Left ventricle myocardium inferior (tissue), 1 donor: ENCODE measurements around the gene PGAM5. TPM values are rescaled to one million over a fixed set of nuclear protein-coding genes. Genes with fewer than 3 reads are reported as not detected.

Experiments used
- DNase-seq: peaks from one replicate; pipeline ENCODE4 v3.0.0-alpha.2; 2020
- H3K27ac ChIP-seq: fragments of 200-600 bp; replicated peaks from 2 replicates; pipeline ENCODE4 v1.8.0; 2021
- H3K27me3 ChIP-seq: fragments of 200-600 bp; 2 replicates; pipeline ENCODE4 v1.8.0; 2021; ENCODE audit warnings: low read depth
- H3K36me3 ChIP-seq: fragments of 200-600 bp; 2 replicates; pipeline ENCODE4 v1.8.0; 2021
- H3K4me1 ChIP-seq: fragments of 200-600 bp; 2 replicates; pipeline ENCODE4 v1.8.0; 2021
- H3K4me3 ChIP-seq: fragments of 200-600 bp; 2 replicates; pipeline ENCODE4 v1.8.0; 2021; ENCODE audit warnings: mild to moderate bottlenecking, moderate library complexity
- H3K9me3 ChIP-seq: fragments of 200-600 bp; replicated peaks from 2 replicates; pipeline ENCODE4 v1.8.0; 2021
- CTCF ChIP-seq: fragments of 200-600 bp; IDR thresholded peaks from 2 replicates; pipeline ENCODE4 v1.8.0; 2021; ENCODE audit warnings: antibody characterized with exemption, mild to moderate bottlenecking, borderline replicate concordance
- intact Hi-C: fragments of 100-400 bp; cut with micrococcal nuclease; formaldehyde crosslinking; loops from one replicate; pipeline ENCODE4 v1.11.0; 2022
- total RNA-seq: library from RNA; stranded (reverse); fragmentation: NEBNext Ultra II Directional; extraction: Animal tissue kit (Norgen Biotek cat#: 25700); gene quantifications from one replicate; pipeline ENCODE4 v1.2.1, GENCODE V29; 2021
- donor health status: DM: no; HTN: yes; CAD: no; lungs with severe emphysema.

PGAM5 gene
- total RNA-seq, 1 donor from 2014 or later = 27.3 TPM

DNA sequence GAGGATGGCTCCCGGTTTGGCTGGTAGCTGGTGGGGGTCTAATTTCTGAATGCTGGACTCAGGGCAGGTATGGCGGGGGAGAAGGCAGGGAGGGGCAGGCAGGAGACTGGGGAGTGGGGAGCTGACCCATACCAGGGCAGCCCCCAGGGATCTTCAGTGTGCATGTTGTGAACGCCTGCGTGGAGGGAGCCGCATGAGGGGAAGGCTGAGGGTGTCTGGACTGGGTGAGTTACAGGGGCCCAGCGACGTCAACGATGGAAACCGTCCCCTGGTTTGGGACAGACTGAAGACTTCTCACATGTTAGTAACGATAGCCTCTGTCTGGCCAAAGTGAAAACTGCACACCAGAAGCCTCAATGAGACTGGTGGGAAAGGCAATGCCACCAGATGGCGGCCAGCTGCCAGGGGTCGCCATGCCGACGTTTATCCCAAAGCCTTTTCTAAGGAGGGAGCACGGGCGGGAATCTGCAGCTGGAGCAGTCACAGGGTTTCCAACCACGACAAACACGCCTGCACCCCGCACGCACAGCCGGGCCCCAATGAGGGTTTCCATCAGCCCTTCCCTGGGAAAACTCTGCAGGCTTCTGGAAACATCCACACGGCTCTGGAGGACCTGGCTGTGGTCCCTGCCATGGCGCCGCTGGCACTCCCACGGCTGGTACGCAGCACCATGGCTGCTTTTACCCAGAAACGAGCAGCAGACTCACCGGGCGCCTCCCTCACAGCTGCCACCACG is 14.0 kb downstream of the PGAM5 start:
- no peak overlapping the region for H3K4me3 ChIP-seq
- no peak for TF ChIP-seq CTCF
- H3K9me3 ChIP-seq = no peaks in the 10 kb centered on the region
- H3K36me3 ChIP-seq = peaks cover 84% of the 10 kb centered on the region
- no peak overlapping the region for H3K27ac ChIP-seq
- intact Hi-C loops = no loop called here
- H3K4me1 ChIP-seq = peaks cover 12% of the 10 kb centered on the region
- no peaks in the 10 kb centered on the region for H3K27me3 ChIP-seq
- no peak for DNase-seq

DNA sequence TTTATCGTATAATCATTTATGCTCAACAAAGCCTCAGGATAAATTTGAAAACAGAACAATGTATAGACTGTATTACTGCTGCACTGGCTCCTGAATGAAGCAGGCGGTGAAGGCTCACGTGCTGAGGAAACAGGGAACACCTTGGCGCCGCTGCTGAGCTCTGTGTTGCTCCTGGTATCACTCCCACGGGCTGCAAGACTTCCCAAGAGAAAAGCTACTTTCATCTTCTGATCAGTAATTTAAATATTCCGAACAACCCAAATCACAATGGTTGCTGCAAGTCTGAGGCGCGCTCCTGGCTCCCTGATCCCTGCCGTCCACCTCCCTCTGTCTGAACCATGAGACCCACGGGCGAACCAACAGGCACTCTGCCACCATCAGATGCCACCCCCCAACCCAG is 15.7 kb downstream of the PGAM5 start:
- DNase-seq = no peak
- H3K36me3 ChIP-seq = peaks cover 84% of the 10 kb centered on the region
- H3K27me3 ChIP-seq = no peaks in the 10 kb centered on the region
- H3K4me3 ChIP-seq = no peak overlapping the region
- no peak overlapping the region for H3K27ac ChIP-seq
- peaks cover 12% of the 10 kb centered on the region for H3K4me1 ChIP-seq
- no peak for TF ChIP-seq CTCF
- H3K9me3 ChIP-seq = no peaks in the 10 kb centered on the region
- intact Hi-C loops = no loop called here

- no peak for TF ChIP-seq CTCF
- H3K27ac ChIP-seq = no peak overlapping the region
- no peak overlapping the region for H3K4me3 ChIP-seq
- H3K36me3 ChIP-seq = peaks cover 83% of the 10 kb centered on the region
- H3K27me3 ChIP-seq = no peaks in the 10 kb centered on the region
- peaks cover 12% of the 10 kb centered on the region for H3K4me1 ChIP-seq
- no peaks in the 10 kb centered on the region for H3K9me3 ChIP-seq
- DNase-seq = no peak
- intact Hi-C loops = no loop called here
Observed at GRCh38 chr12:132727091-132727794, 16.6 kb downstream of the PGAM5 start.

- intact Hi-C loops = no loop called here
- Histone ChIP-seq H3K9me3 (no peaks in the 10 kb centered on the region), H3K27me3 (no peaks in the 10 kb centered on the region), H3K27ac (no peak overlapping the region), H3K4me3 (no peak overlapping the region), H3K36me3 (peaks cover 86% of the 10 kb centered on the region), H3K4me1 (peaks cover 3% of the 10 kb centered on the region)
- no peak for DNase-seq
- TF ChIP-seq CTCF = no peak
Observed at GRCh38 chr12:132728502-132728901, 17.9 kb downstream of the PGAM5 start.

DNA sequence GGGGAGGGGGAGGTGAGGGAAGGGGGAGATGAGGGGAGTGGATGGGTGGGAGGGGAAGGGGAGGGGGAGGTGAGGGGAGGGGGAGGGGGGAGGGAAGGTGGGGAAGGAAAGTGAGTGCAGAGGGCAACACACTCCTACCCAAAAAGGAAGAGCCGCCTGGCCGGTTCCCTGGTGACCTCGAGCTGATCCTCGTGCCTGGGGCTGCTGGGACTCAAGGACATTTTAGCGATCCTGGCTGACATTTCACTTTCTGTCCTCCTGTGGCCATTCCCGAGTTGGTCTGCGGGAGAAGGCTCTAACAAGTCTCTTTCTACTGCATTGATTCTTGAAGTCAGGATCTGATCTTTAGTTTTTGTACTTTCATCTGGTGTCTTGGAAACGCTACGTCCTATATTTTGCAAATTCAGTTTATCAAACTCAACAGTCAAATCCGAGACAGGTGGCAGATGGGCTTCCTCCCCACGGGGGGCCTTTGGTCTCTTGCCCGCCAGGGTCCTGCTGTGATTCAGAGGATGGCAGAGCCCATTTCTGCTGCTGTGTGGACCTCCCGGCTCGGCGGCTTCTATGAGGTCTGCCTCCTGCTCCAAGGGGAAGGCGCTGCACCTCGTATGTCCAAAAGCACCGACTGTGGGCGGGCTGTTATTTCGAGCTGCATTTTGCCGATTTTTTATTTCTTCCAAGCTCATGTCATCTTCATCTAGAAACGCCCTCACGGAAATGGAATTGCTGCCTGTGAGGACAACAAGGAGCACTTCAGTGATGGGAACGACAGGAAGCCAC is 19.1 kb downstream of the PGAM5 start:
- H3K36me3 ChIP-seq = peaks cover 87% of the 10 kb centered on the region
- DNase-seq = no peak
- no peak overlapping the region for H3K27ac ChIP-seq
- no peaks in the 10 kb centered on the region for H3K9me3 ChIP-seq
- intact Hi-C loops = no loop called here
- H3K4me1 ChIP-seq = no peaks in the 10 kb centered on the region
- TF ChIP-seq CTCF = no peak
- H3K4me3 ChIP-seq = no peak overlapping the region
- no peaks in the 10 kb centered on the region for H3K27me3 ChIP-seq
